ENCODE measurements around the gene GAA. TPM values are rescaled to one million over a fixed set of nuclear protein-coding genes. Genes with fewer than 3 reads are reported as not detected.

GAA gene
- total and polyA plus RNA-seq, 2 of the 4 experiments (the other 2 are of a cell fraction), result 2.2 to 14.8 TPM

- peak overlapping the region; percentile 36; the same call in 1 of the 2 replicates for H2AK5ac ChIP-seq (ENCODE audit: low read depth, low read length)
- in situ Hi-C loops (cut with MboI; ENCODE audit: low sequenced_read_pairs) (no loop called here), intact Hi-C loops (cut with micrococcal nuclease) (no loop called here), dilution Hi-C loops (cut with HindIII; ENCODE audit: low sequenced_read_pairs, unreplicated experiment) (no loop called here)
- ChIA-PET CTCF (interaction anchor here (1.5 kb wide), 1 partner anchor 16 kb away, joined by 4 read pairs; the partner anchor contains the start of gene GAA), POLR2A (ENCODE audit: unreplicated experiment) (interaction anchor here (0.5 kb wide), 1 partner anchor 15 kb away, joined by 3 read pairs; no protein-coding TSS in a partner anchor)
- H2BK15ac ChIP-seq (ENCODE audit: low read depth, low read length), result no peak overlapping the region; the same call in 2 of the 3 replicates
- H4K8ac ChIP-seq (ENCODE audit: low read depth in 2 of 2, low read length in 2 of 2), result no peak overlapping the region
- no peak overlapping the region for H3K56ac ChIP-seq (ENCODE audit: extremely low read depth, insufficient read depth, low read length)
- peak overlapping the region; percentile 71; the same call in 1 of the 2 replicates for H3K14ac ChIP-seq (replicated peaks; ENCODE audit: low read depth, low read length)
- H3K27me3 ChIP-seq (ENCODE audit: control insufficient read depth, insufficient read depth, low read length), result no peaks in the 10 kb centered on the region
- no peak overlapping the region for H3K9ac ChIP-seq (ENCODE audit: low read depth, low read length)
- no peak overlapping the region for H2BK5ac ChIP-seq (ENCODE audit: low read depth, low read length, poor library complexity, severe bottlenecking)
- H4K91ac ChIP-seq (ENCODE audit: insufficient read depth, low read depth, low read length), result no peak overlapping the region
- H3K4me2 ChIP-seq (ENCODE audit: low read depth, low read length), result no peak overlapping the region
- TF ChIP-seq SMC3 (IDR thresholded peaks at IDR 0.05; ENCODE audit: low read depth, low read length) (no peak), NFE2L2 (IDR thresholded peaks at IDR 0.05; ENCODE audit: low read depth, low read length) (no peak), RAD21 (IDR thresholded peaks at IDR 0.05; ENCODE audit: low read length) (no peak), CHD1 (IDR thresholded peaks at IDR 0.05; ENCODE audit: low read depth, low read length) (no peak), CTCF (conservative IDR thresholded peaks at IDR 0.05; ENCODE audit: low read depth, low read length) (no peak), MAZ (IDR thresholded peaks at IDR 0.05; ENCODE audit: borderline replicate concordance, low read depth, low read length) (no peak), RFX5 (IDR thresholded peaks at IDR 0.05; ENCODE audit: low read depth, low read length) (no peak), RCOR1 (IDR thresholded peaks at IDR 0.05; ENCODE audit: insufficient replicate concordance, low read length) (no peak), USF2 (IDR thresholded peaks at IDR 0.05; ENCODE audit: low read depth, low read length) (no peak), FOS (IDR thresholded peaks at IDR 0.05; ENCODE audit: low read depth, low read length) (no peak)
- H3K4me3 ChIP-seq (ENCODE audit: insufficient read depth, low read depth, low read length), result no peak overlapping the region
- H2BK120ac ChIP-seq (ENCODE audit: low read depth, low read length), result peak overlapping the region; percentile 72; the same call in 1 of the 2 replicates
- no peaks in the 10 kb centered on the region for H3K79me1 ChIP-seq (ENCODE audit: low read depth in 1 of 2, low read length in 2 of 2)
- H4K20me1 ChIP-seq (ENCODE audit: insufficient read depth, low read length), result no peaks in the 10 kb centered on the region
- ATAC-seq (ENCODE audit: low read depth) (no peak), DNase-seq (no peak)
- peak overlapping the region; percentile 72 for H2AK9ac ChIP-seq (replicated peaks; ENCODE audit: low read depth, low read length, poor library complexity)
- H3K23ac ChIP-seq (ENCODE audit: low read depth, low read length), result no peak overlapping the region
- H3K36me3 ChIP-seq (ENCODE audit: control insufficient read depth, insufficient read depth, low read length), result peaks cover 3% of the 10 kb centered on the region; the same call in 1 of the 2 replicates
- H3K4me1 ChIP-seq (ENCODE audit: control insufficient read depth, insufficient read depth, low read length), result peaks cover 5% of the 10 kb centered on the region
- H3K4ac ChIP-seq (ENCODE audit: low read depth, low read length), result peak overlapping the region; percentile 50; the same call in 1 of the 2 replicates
- no TSS peak for BruUV-seq (replicated peaks)
- no peak overlapping the region for H4K5ac ChIP-seq (ENCODE audit: low read depth, low read length)
- H2AFZ ChIP-seq (replicated peaks; ENCODE audit: low read length, poor library complexity), result peak overlapping the region; percentile 43
- no peaks in the 10 kb centered on the region for H3K9me3 ChIP-seq (ENCODE audit: control insufficient read depth, insufficient read depth, low read length)
- peaks cover 7% of the 10 kb centered on the region for H3K9me1 ChIP-seq (ENCODE audit: insufficient read depth, low read length)
- H3K27ac ChIP-seq (ENCODE audit: insufficient read depth, low read length), result no peak overlapping the region
- no peak overlapping the region for H2BK20ac ChIP-seq (ENCODE audit: low read depth, low read length)
- no peak overlapping the region for H3K18ac ChIP-seq (ENCODE audit: low read depth, low read length)
- WGBS, 2 experiments (ENCODE audit: extremely low coverage in 2 of 2, insufficient read length in 1 of 2), result 80% methylated on average over 1 of the region's 13 CpGs; no CpG with 5 or more reads in 1 of the 2 experiments
Measured at GRCh38 chr17:80116921-80117380, 15.6 kb downstream of the GAA start.
